HG03520 (cell line): ENCODE results near the gene TMEM163.
A peak's percentile ranks its signal among the peaks of the same experiment; 100 is the strongest.

Source experiments
- ATAC-seq: cut with Tn5 transposase; IDR thresholded peaks from one replicate; pipeline ENCODE4 v1.9.1; 2021; ENCODE audit warnings: mild to moderate bottlenecking, moderate library complexity; ENCODE audit not compliant: unreplicated experiment

The TMEM163 gene

GRCh38 chr2:134416018-134416417 is 302.8 kb downstream of the TMEM163 start:
- ATAC-seq: no peak

GRCh38 chr2:134413912-134414311 is 304.9 kb downstream of the TMEM163 start:
- ATAC-seq: no peak

GRCh38 chr2:134413430-134413829 is 305.4 kb downstream of the TMEM163 start:
- no peak for ATAC-seq

GRCh38 chr2:134412639-134412999 is 306.2 kb downstream of the TMEM163 start:
- ATAC-seq: no peak

- peak; percentile 98 for ATAC-seq
These were observed 306.8 kb downstream of the TMEM163 start for GRCh38 chr2:134411828-134412638.

GRCh38 chr2:134411279-134411827 is 307.4 kb downstream of the TMEM163 start:
- no peak for ATAC-seq

- ATAC-seq: no peak
These were observed 308.0 kb downstream of the TMEM163 start for GRCh38 chr2:134410831-134411231.

GRCh38 chr2:134410006-134410405 is 308.8 kb downstream of the TMEM163 start:
- ATAC-seq: no peak

GRCh38 chr2:134408791-134409190 is 310.0 kb downstream of the TMEM163 start:
- no peak for ATAC-seq

- no peak for ATAC-seq
These were observed 310.4 kb downstream of the TMEM163 start for GRCh38 chr2:134408386-134408785.

- no peak for ATAC-seq
These were observed 311.5 kb downstream of the TMEM163 start for GRCh38 chr2:134407154-134407890.

- no peak for ATAC-seq
These were observed 312.1 kb downstream of the TMEM163 start for GRCh38 chr2:134406736-134407135.

GRCh38 chr2:134406311-134406710 is 312.5 kb downstream of the TMEM163 start:
- no peak for ATAC-seq
